ENCODE measurements around the gene TSPO.

Gene TSPO

GRCh38 chr22:43181321-43182076 is 30.1 kb downstream of the TSPO start:
- no peak for DNase-seq (ENCODE audit: low read depth)
- H3K4me3 ChIP-seq (ENCODE audit: low read length), result no peak overlapping the region
- no peak for TF ChIP-seq CTCF (conservative IDR thresholded peaks at IDR 0.05; ENCODE audit: low read length)

GRCh38 chr22:43182118-43182517 is 30.8 kb downstream of the TSPO start:
- no peak overlapping the region for H3K4me3 ChIP-seq (ENCODE audit: low read length)
- no peak for TF ChIP-seq CTCF (conservative IDR thresholded peaks at IDR 0.05; ENCODE audit: low read length)

GRCh38 chr22:43182726-43183125 is 31.4 kb downstream of the TSPO start:
- TF ChIP-seq CTCF (conservative IDR thresholded peaks at IDR 0.05; ENCODE audit: low read length), result no peak
- DNase-seq (ENCODE audit: low read depth), result no peak
- no peak overlapping the region for H3K4me3 ChIP-seq (ENCODE audit: low read length)

More at GRCh38 chr22:43182118-43182517, 30.8 kb downstream of the TSPO start:
- DNase-seq (ENCODE audit: low read depth), result no peak

- TF ChIP-seq CTCF (conservative IDR thresholded peaks at IDR 0.05; ENCODE audit: low read length), result no peak
- peak; percentile 54 for DNase-seq (ENCODE audit: low read depth)
- H3K4me3 ChIP-seq (ENCODE audit: low read length), result no peak overlapping the region
Observed at GRCh38 chr22:43183496-43184277, 32.3 kb downstream of the TSPO start.

GRCh38 chr22:43185860-43186261 is 34.5 kb downstream of the TSPO start:
- no peak for TF ChIP-seq CTCF (conservative IDR thresholded peaks at IDR 0.05; ENCODE audit: low read length)
- peak; percentile 12 for DNase-seq (ENCODE audit: low read depth)
- peak overlapping the region; percentile 75 for H3K4me3 ChIP-seq (ENCODE audit: low read length)

- 0 out of 2 replicates have a peak, but pooled peaks have one; percentile 5 for TF ChIP-seq CTCF (conservative IDR thresholded peaks at IDR 0.05; ENCODE audit: low read length)
- DNase-seq (ENCODE audit: low read depth), result peak; percentile 60
- peak within 1 kb of the TSS; percentile 75 for H3K4me3 ChIP-seq (ENCODE audit: low read length)
Observed at GRCh38 chr22:43186272-43187170, 35.2 kb downstream of the TSPO start, which contains the start of gene TTLL12. Gene TTLL12, minus strand, starts transcription at chr22:43187134. Its CDS starts 65 bp downstream, at chr22:43187069.
